ENCODE results near the gene SLC4A4.

The SLC4A4 gene

DNA sequence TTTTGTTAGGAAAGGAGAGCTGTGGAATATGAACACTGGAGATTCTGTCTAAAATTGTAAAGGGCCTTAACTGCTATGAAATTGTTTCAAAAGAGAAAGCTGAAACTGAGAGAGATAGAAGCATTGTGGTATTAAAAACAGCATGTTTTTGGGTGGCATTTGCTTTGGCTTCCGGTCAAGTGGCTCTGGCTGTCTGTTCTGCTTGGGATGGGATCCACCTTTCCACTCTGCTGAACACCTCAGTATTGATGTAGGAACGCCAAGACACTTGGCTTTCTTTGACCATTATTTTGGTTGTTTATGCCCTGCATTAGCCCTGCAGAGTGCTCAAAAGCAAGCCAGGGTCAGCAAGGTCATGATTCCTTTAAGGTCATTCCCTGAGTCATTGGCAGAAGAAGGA is 199.7 kb downstream of the SLC4A4 start:
- no peaks in the 10 kb centered on the region for H3K79me1 ChIP-seq (replicated peaks; ENCODE audit: low read length, poor library complexity, severe bottlenecking)
- H3K14ac ChIP-seq (ENCODE audit: low read length in 2 of 2): no peak overlapping the region
- H2BK15ac ChIP-seq (ENCODE audit: low read depth, poor library complexity, severe bottlenecking): no peak overlapping the region
- no peaks in the 10 kb centered on the region for H3K36me3 ChIP-seq (ENCODE audit: control insufficient read depth in 1 of 2, insufficient read depth in 2 of 2, low read depth in 1 of 2, low read length in 2 of 2)
- H3K23ac ChIP-seq (ENCODE audit: low read length in 2 of 2): no peak overlapping the region
- no peaks in the 10 kb centered on the region for H3K9me3 ChIP-seq (ENCODE audit: control insufficient read depth, low read length)
- no peak overlapping the region for H3K4me2 ChIP-seq (ENCODE audit: low read length, poor library complexity, severe bottlenecking)
- H2BK120ac ChIP-seq (ENCODE audit: low read depth, low read length): no peak overlapping the region
- H2BK5ac ChIP-seq (ENCODE audit: low read depth, low read length, poor library complexity, severe bottlenecking): no peak overlapping the region
- no peaks in the 10 kb centered on the region for H3K27me3 ChIP-seq (ENCODE audit: control insufficient read depth in 1 of 2, insufficient read depth in 1 of 2, low read length in 2 of 2)
- H3K4ac ChIP-seq (ENCODE audit: low read depth in 1 of 2, low read length in 2 of 2): no peak overlapping the region
- H3K9ac ChIP-seq (ENCODE audit: low read length): no peak overlapping the region
- 72% methylated on average over 2 of the region's 2 CpGs for WGBS
- H3K18ac ChIP-seq (ENCODE audit: low read depth in 1 of 2, low read length in 2 of 2): no peak overlapping the region
- peak overlapping the region in 1 of 2 experiments; percentile 63 for H2BK12ac ChIP-seq (ENCODE audit: low read length in 2 of 2)
- H4K91ac ChIP-seq (ENCODE audit: low read length): no peak overlapping the region
- DNase-seq: peak; percentile 13
- H4K8ac ChIP-seq (ENCODE audit: low read length): no peak overlapping the region
- no peak overlapping the region for H3K27ac ChIP-seq (ENCODE audit: low read length, poor library complexity, severe bottlenecking)
- H3K4me1 ChIP-seq (ENCODE audit: control insufficient read depth, insufficient read depth, low read depth, low read length): no peaks in the 10 kb centered on the region
- no peak overlapping the region for H3K4me3 ChIP-seq (ENCODE audit: insufficient read depth in 1 of 2, low read depth in 1 of 2, low read length in 2 of 2)
- H2AK5ac ChIP-seq (ENCODE audit: low read length, severe bottlenecking): peak overlapping the region; percentile 17
- no peak overlapping the region for H2AFZ ChIP-seq (ENCODE audit: low read depth, low read length)

DNA sequence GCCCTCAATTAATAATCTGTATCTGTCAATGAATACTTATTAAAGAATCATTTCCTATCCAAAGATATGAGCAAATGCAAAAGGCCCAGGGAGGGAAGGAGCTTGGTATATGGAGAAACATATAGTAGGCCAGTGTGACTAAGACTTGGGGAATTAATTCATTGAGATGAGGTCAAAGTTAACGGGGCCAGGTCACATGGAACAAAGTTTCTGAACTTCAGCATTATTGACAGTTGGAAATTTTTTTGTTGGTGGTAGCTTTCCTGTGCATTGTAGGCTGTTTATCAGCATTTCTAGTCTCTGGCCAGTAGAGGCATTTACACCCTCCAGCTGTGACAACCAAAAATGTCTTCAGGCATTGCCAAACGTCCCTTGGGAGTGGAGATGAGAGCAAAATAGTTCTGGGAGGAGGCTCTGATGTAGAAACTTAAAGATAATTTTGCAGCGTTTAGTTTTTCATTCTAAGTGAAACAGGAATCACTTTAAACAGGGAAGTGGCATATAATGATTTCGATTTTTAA is 202.0 kb downstream of the SLC4A4 start:
- Histone ChIP-seq H3K14ac (ENCODE audit: low read length in 2 of 2) (no peak overlapping the region), H4K91ac (ENCODE audit: low read length) (no peak overlapping the region), H3K36me3 (ENCODE audit: control insufficient read depth in 1 of 2, insufficient read depth in 2 of 2, low read depth in 1 of 2, low read length in 2 of 2) (no peaks in the 10 kb centered on the region), H2AFZ (ENCODE audit: low read depth, low read length) (no peak overlapping the region), H3K4me3 (ENCODE audit: insufficient read depth in 1 of 2, low read depth in 1 of 2, low read length in 2 of 2) (no peak overlapping the region), H3K27me3 (ENCODE audit: control insufficient read depth in 1 of 2, insufficient read depth in 1 of 2, low read length in 2 of 2) (no peaks in the 10 kb centered on the region), H2BK5ac (ENCODE audit: low read depth, low read length, poor library complexity, severe bottlenecking) (no peak overlapping the region), H3K9ac (ENCODE audit: low read length) (no peak overlapping the region), H3K79me1 (replicated peaks; ENCODE audit: low read length, poor library complexity, severe bottlenecking) (no peaks in the 10 kb centered on the region), H2AK5ac (ENCODE audit: low read length, severe bottlenecking) (no peak overlapping the region), H3K18ac (ENCODE audit: low read depth in 1 of 2, low read length in 2 of 2) (no peak overlapping the region), H3K4me2 (ENCODE audit: low read length, poor library complexity, severe bottlenecking) (no peak overlapping the region), H3K27ac (ENCODE audit: low read length, poor library complexity, severe bottlenecking) (no peak overlapping the region), H3K4ac (ENCODE audit: low read depth in 1 of 2, low read length in 2 of 2) (no peak overlapping the region), H2BK12ac (ENCODE audit: low read length in 2 of 2) (no peak overlapping the region), H2BK15ac (ENCODE audit: low read depth, poor library complexity, severe bottlenecking) (no peak overlapping the region), H3K4me1 (ENCODE audit: control insufficient read depth, insufficient read depth, low read depth, low read length) (no peaks in the 10 kb centered on the region), H3K23ac (ENCODE audit: low read length in 2 of 2) (no peak overlapping the region), H4K8ac (ENCODE audit: low read length) (no peak overlapping the region), H3K9me3 (ENCODE audit: control insufficient read depth, low read length) (no peaks in the 10 kb centered on the region), H2BK120ac (ENCODE audit: low read depth, low read length) (no peak overlapping the region)
- DNase-seq: peak; percentile 19
- 67% methylated on average over 4 of the region's 4 CpGs for WGBS

DNA sequence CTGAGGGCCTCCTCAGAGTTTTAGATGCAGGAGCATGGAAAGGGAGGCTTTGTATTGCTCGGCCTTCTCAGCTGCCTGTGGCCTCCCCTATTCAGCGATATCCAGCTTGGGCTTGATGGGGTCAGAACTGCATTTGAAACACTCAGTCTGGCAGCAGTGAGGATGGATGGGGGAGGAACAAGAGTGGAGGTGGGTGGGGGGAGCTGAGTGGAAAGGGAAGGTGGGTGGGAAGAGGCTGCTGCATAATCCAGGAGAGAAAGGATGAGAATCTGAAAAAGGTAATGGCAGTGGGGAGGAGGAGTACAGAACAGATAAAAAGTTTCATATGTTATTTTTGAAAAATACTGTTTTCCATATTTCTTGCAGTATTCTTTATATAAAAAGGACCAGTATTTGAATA is 202.7 kb downstream of the SLC4A4 start:
- H3K36me3 ChIP-seq (ENCODE audit: control insufficient read depth in 1 of 2, insufficient read depth in 2 of 2, low read depth in 1 of 2, low read length in 2 of 2): no peaks in the 10 kb centered on the region
- H2AK5ac ChIP-seq (ENCODE audit: low read length, severe bottlenecking): no peak overlapping the region
- no peak overlapping the region for H3K4ac ChIP-seq (ENCODE audit: low read depth in 1 of 2, low read length in 2 of 2)
- H2BK5ac ChIP-seq (ENCODE audit: low read depth, low read length, poor library complexity, severe bottlenecking): no peak overlapping the region
- WGBS: 95% methylated on average over 2 of the region's 2 CpGs
- no peaks in the 10 kb centered on the region for H3K27me3 ChIP-seq (ENCODE audit: control insufficient read depth in 1 of 2, insufficient read depth in 1 of 2, low read length in 2 of 2)
- no peak overlapping the region for H3K14ac ChIP-seq (ENCODE audit: low read length in 2 of 2)
- H3K27ac ChIP-seq (ENCODE audit: low read length, poor library complexity, severe bottlenecking): no peak overlapping the region
- H4K8ac ChIP-seq (ENCODE audit: low read length): no peak overlapping the region
- no peak overlapping the region for H3K9ac ChIP-seq (ENCODE audit: low read length)
- no peak overlapping the region for H3K23ac ChIP-seq (ENCODE audit: low read length in 2 of 2)
- no peak overlapping the region for H2BK12ac ChIP-seq (ENCODE audit: low read length in 2 of 2)
- H4K91ac ChIP-seq (ENCODE audit: low read length): peak overlapping the region; percentile 43
- H3K4me1 ChIP-seq (ENCODE audit: control insufficient read depth, insufficient read depth, low read depth, low read length): no peaks in the 10 kb centered on the region
- no peaks in the 10 kb centered on the region for H3K9me3 ChIP-seq (ENCODE audit: control insufficient read depth, low read length)
- H3K4me3 ChIP-seq (ENCODE audit: insufficient read depth in 1 of 2, low read depth in 1 of 2, low read length in 2 of 2): no peak overlapping the region
- DNase-seq: no peak
- no peak overlapping the region for H2BK120ac ChIP-seq (ENCODE audit: low read depth, low read length)
- no peak overlapping the region for H2BK15ac ChIP-seq (ENCODE audit: low read depth, poor library complexity, severe bottlenecking)
- no peak overlapping the region for H3K18ac ChIP-seq (ENCODE audit: low read depth in 1 of 2, low read length in 2 of 2)
- no peaks in the 10 kb centered on the region for H3K79me1 ChIP-seq (replicated peaks; ENCODE audit: low read length, poor library complexity, severe bottlenecking)
- no peak overlapping the region for H3K4me2 ChIP-seq (ENCODE audit: low read length, poor library complexity, severe bottlenecking)
- no peak overlapping the region for H2AFZ ChIP-seq (ENCODE audit: low read depth, low read length)

DNA sequence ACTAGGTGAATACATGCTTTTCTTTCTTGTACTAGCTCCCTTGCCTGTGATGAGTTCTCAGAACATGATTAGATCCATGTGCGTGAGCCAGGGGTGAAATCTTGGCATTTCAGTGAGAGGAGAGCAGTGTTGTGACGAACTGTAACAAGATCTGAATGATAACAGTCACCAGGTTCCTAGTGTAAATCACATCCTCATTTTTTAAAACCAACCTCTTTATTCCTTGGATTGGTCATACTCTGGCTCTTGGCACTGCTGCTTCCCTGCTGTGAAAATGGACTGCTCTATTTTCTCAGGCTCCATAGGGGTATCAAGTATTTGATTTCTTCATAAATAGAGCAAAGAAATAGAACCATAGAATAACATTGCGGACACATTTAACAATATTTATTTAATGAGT is 206.3 kb downstream of the SLC4A4 start:
- Histone ChIP-seq H2BK120ac (ENCODE audit: low read depth, low read length) (no peak overlapping the region), H3K4me1 (ENCODE audit: control insufficient read depth, insufficient read depth, low read depth, low read length) (no peaks in the 10 kb centered on the region), H3K4me2 (ENCODE audit: low read length, poor library complexity, severe bottlenecking) (no peak overlapping the region), H3K9ac (ENCODE audit: low read length) (no peak overlapping the region), H4K91ac (ENCODE audit: low read length) (no peak overlapping the region), H4K8ac (ENCODE audit: low read length) (no peak overlapping the region), H3K9me3 (ENCODE audit: control insufficient read depth, low read length) (no peaks in the 10 kb centered on the region), H3K14ac (ENCODE audit: low read length in 2 of 2) (no peak overlapping the region), H3K36me3 (ENCODE audit: control insufficient read depth in 1 of 2, insufficient read depth in 2 of 2, low read depth in 1 of 2, low read length in 2 of 2) (no peaks in the 10 kb centered on the region), H3K4ac (ENCODE audit: low read depth in 1 of 2, low read length in 2 of 2) (no peak overlapping the region), H3K79me1 (replicated peaks; ENCODE audit: low read length, poor library complexity, severe bottlenecking) (no peaks in the 10 kb centered on the region), H2BK12ac (ENCODE audit: low read length in 2 of 2) (no peak overlapping the region), H2BK15ac (ENCODE audit: low read depth, poor library complexity, severe bottlenecking) (no peak overlapping the region), H3K23ac (ENCODE audit: low read length in 2 of 2) (no peak overlapping the region), H3K18ac (ENCODE audit: low read depth in 1 of 2, low read length in 2 of 2) (no peak overlapping the region), H2AFZ (ENCODE audit: low read depth, low read length) (no peak overlapping the region), H3K27me3 (ENCODE audit: control insufficient read depth in 1 of 2, insufficient read depth in 1 of 2, low read length in 2 of 2) (no peaks in the 10 kb centered on the region), H3K27ac (ENCODE audit: low read length, poor library complexity, severe bottlenecking) (peak overlapping the region; percentile 24), H3K4me3 (ENCODE audit: insufficient read depth in 1 of 2, low read depth in 1 of 2, low read length in 2 of 2) (no peak overlapping the region), H2AK5ac (ENCODE audit: low read length, severe bottlenecking) (no peak overlapping the region), H2BK5ac (ENCODE audit: low read depth, low read length, poor library complexity, severe bottlenecking) (no peak overlapping the region)
- WGBS: 80% methylated on average over 1 of the region's 3 CpGs
- no peak for DNase-seq

Measured in mesenchymal stem cell (in vitro differentiated cells and primary cell).